ENCODE data around the gene KLF17.
"Not testable (repeated sequence)": the region's sequence is repeated elsewhere in the genome, so short reads cannot be mapped to it uniquely, and the experiment has no call there.

Gene KLF17

GRCh38 chr1:44108971-44109370 lies 9.7 kb upstream of the KLF17 start:
- no peak for DNase-seq (ENCODE audit: low read depth in 2 of 2)

GRCh38 chr1:44110916-44111315 lies 7.7 kb upstream of the KLF17 start:
- no peak for DNase-seq (ENCODE audit: low read depth in 2 of 2)

GRCh38 chr1:44111861-44112260 lies 6.8 kb upstream of the KLF17 start:
- DNase-seq (ENCODE audit: low read depth in 2 of 2) = no peak

GRCh38 chr1:44112486-44112885 lies 6.1 kb upstream of the KLF17 start:
- no peak for DNase-seq (ENCODE audit: low read depth in 2 of 2)

GRCh38 chr1:44113095-44113609 lies 5.5 kb upstream of the KLF17 start:
- no peak for DNase-seq (ENCODE audit: low read depth in 2 of 2)

- DNase-seq (ENCODE audit: low read depth in 2 of 2) = no peak
Measured at GRCh38 chr1:44114098-44114497, 4.5 kb upstream of the KLF17 start.

- not testable (repeated sequence) for DNase-seq (ENCODE audit: low read depth in 2 of 2)
Measured at GRCh38 chr1:44117272-44117671, 1.3 kb upstream of the KLF17 start.

- no peak for DNase-seq (ENCODE audit: low read depth in 2 of 2)
Measured at GRCh38 chr1:44119525-44119924, 904 bp downstream of the KLF17 start.

GRCh38 chr1:44120398-44120949 lies 1.9 kb downstream of the KLF17 start:
- no peak for DNase-seq (ENCODE audit: low read depth in 2 of 2)

GRCh38 chr1:44129616-44130500 lies 11.2 kb downstream of the KLF17 start:
- no peak for DNase-seq (ENCODE audit: low read depth in 2 of 2)

GRCh38 chr1:44131411-44131810 lies 12.8 kb downstream of the KLF17 start:
- DNase-seq (ENCODE audit: low read depth in 2 of 2) = no peak

GRCh38 chr1:44134071-44134920 lies 15.7 kb downstream of the KLF17 start:
- no peak for DNase-seq (ENCODE audit: low read depth in 2 of 2)

GRCh38 chr1:44135886-44136285 lies 17.3 kb downstream of the KLF17 start:
- DNase-seq (ENCODE audit: low read depth in 2 of 2) = no peak

- DNase-seq (ENCODE audit: low read depth in 2 of 2) = no peak
Measured at GRCh38 chr1:44138239-44138638, 19.6 kb downstream of the KLF17 start.

- not testable (repeated sequence) for DNase-seq (ENCODE audit: low read depth in 2 of 2)
Measured at GRCh38 chr1:44139565-44139964, 20.9 kb downstream of the KLF17 start.

GRCh38 chr1:44141531-44141930 lies 22.9 kb downstream of the KLF17 start, which contains the start of gene KLF18:
TSS of gene KLF18 (minus strand) at chr1:44141631. CDS start at chr1:44141631, 0 bp downstream.
- no peak for DNase-seq (ENCODE audit: low read depth in 2 of 2)

- no peak for DNase-seq (ENCODE audit: low read depth in 2 of 2)
Measured at GRCh38 chr1:44144962-44145756, 26.5 kb downstream of the KLF17 start.

- DNase-seq (ENCODE audit: low read depth in 2 of 2) = no peak
Measured at GRCh38 chr1:44146536-44147361, 28.1 kb downstream of the KLF17 start.

- no peak for DNase-seq (ENCODE audit: low read depth in 2 of 2)
Measured at GRCh38 chr1:44147582-44147981, 29.0 kb downstream of the KLF17 start.

GRCh38 chr1:44151332-44151731 lies 32.7 kb downstream of the KLF17 start:
- no peak for DNase-seq (ENCODE audit: low read depth in 2 of 2)

Data from activated CD8-positive, alpha-beta memory T cell treated with anti-CD3 and anti-CD28 coated beads for 4 hours (primary cell).